ENCODE measurements around the gene PJA1. TPM values are rescaled to one million over a fixed set of nuclear protein-coding genes. Genes with fewer than 3 reads are reported as not detected.

PJA1 gene
- total RNA-seq, 4 donors from 2014 or later: 19.4 to 60.2 (median 31.3) TPM

GRCh38 chrX:69152417-69152841 lies 12.8 kb downstream of the PJA1 start:
- DNase-seq (ENCODE audit: low spot score): no peak

GRCh38 chrX:69151866-69152284 lies 13.4 kb downstream of the PJA1 start:
- TF ChIP-seq CTCF (IDR thresholded peaks at IDR 0.05): no peak
- ATAC-seq (ENCODE audit: low FRiP score) (no peak), DNase-seq (ENCODE audit: low spot score) (no peak)

More at GRCh38 chrX:69152417-69152841, 12.8 kb downstream of the PJA1 start:
- no peak for ATAC-seq (ENCODE audit: low FRiP score)
- TF ChIP-seq CTCF (IDR thresholded peaks at IDR 0.05): no peak

- DNase-seq (ENCODE audit: low spot score) (no peak), ATAC-seq (ENCODE audit: low FRiP score) (no peak)
- no peak for TF ChIP-seq CTCF (IDR thresholded peaks at IDR 0.05)
Observed at GRCh38 chrX:69150281-69150960, 14.8 kb downstream of the PJA1 start.

- no peak for TF ChIP-seq CTCF (IDR thresholded peaks at IDR 0.05)
- ATAC-seq (ENCODE audit: low FRiP score): no peak
- DNase-seq (ENCODE audit: low spot score): no peak
Observed at GRCh38 chrX:69149466-69150280, 15.6 kb downstream of the PJA1 start.

- TF ChIP-seq CTCF (IDR thresholded peaks at IDR 0.05): no peak
- DNase-seq (ENCODE audit: low spot score) (no peak), ATAC-seq (ENCODE audit: low FRiP score) (no peak)
Observed at GRCh38 chrX:69148946-69149345, 16.3 kb downstream of the PJA1 start.

- ATAC-seq (ENCODE audit: low FRiP score): no peak
- no peak for DNase-seq (ENCODE audit: low spot score)
- TF ChIP-seq CTCF (IDR thresholded peaks at IDR 0.05): no peak
Observed at GRCh38 chrX:69146739-69147138, 18.5 kb downstream of the PJA1 start.
